ENCODE measurements around the gene SLC4A5.
A peak's percentile ranks its signal among the peaks of the same experiment; 100 is the strongest.
"Not testable (repeated sequence)": the region's sequence is repeated elsewhere in the genome, so short reads cannot be mapped to it uniquely, and the experiment has no call there.

Gene SLC4A5

GRCh38 chr2:74261204-74261864, 81.9 kb downstream of the SLC4A5 start:
- no peak for DNase-seq

DNA sequence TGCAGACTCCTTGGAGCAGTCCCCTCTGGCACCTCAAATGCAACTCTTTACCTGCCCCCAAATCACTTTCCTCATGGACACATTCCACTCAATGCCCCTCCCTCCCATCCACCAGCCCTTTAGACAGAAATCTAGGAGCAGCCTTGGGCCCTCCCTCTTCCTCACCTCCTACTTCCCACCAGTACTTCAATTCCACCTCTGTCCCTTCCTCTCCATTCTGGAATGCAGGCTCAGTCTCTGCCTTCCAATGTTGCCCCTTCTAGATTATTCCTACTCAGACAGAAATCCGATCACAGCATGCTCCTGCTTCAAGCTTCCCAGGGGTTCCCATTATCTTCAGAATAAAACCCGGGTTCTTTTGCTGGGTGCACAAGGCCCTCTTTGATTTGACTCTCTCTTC, 82.7 kb downstream of the SLC4A5 start:
- no peak for DNase-seq

DNA sequence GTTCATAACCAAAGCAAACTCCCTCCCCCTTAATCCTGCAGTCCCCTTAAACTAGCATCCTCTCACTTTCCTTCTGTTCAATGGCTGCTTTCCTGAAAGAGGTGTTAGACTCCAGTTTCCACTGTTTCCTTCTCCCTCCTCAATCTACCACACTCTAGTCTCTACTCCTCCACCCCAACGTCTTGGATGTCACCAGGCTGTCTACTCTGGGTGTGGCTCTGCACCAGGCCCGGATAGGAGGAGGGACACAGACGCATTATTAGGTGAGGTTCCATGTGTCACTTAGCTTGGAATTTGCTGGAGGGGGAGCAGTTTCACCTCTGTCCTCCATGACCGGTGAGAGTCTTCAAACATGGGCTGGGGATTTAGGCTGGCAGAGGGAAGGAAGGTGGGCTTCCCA, 83.5 kb downstream of the SLC4A5 start:
- DNase-seq = no peak

DNA sequence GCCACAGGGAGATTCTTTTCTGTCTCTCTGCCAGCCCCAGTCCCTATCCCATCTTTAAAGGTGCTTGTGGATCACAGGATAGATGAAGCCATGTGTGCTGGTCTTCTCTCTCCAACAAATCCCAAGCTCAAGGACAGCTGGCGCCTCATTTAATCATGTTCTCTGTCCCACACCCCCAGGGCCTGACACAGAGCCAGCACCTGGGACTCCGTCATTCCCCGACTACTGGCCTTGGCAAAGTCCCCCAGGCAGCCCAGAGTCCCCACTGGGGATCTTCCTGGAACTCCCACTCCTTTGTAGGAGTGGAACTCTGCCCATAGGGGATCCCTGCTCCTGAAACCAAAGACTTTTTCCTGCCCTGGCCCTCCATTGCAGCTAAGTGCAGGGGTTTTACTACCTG, 84.0 kb downstream of the SLC4A5 start:
- no peak for DNase-seq

DNA sequence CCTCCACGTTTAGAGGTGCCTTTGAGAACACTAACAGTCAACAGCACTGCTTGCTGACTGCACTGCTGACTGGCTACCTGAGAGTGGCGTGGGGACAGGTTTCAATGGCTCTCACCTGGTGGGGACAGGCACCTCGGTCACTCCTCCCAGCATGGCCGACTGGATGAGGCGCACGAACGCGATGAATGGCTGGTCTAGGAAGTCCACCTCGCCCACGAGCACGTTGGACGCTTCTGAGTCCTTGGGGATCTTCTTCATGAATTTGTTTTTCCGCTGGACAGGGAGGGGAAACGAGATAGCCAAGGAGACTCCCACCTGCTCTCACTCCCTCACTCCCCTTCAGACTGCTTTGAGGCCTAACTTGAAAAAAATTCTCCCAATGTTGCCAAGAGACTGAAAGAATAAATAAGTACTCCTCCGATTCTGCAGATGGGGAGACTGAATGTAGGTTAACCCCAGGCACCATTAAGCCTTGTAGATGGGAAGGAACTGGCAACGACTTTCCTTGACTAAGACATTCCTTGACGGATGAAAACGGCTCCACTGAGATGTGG, 87.5 kb downstream of the SLC4A5 start:
- DNase-seq = no peak

DNA sequence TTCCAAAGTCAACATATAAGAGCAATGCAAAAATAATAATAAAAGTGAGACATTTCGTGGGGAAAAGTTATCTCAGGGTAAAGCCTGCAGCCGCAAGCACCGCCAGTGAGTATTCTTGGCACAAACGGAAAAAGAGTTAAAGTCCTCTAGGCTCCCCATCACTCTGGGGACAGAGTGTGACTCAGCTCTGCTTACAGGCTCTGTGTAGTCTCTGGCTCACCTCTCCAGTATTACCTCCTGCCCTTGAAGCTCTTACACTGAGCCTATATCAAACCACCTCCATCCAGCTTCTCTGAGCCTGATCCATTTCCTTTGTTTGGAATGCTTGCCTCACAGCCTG, 89.3 kb downstream of the SLC4A5 start:
- no peak for DNase-seq

GRCh38 chr2:74253306-74253970, 89.8 kb downstream of the SLC4A5 start:
- no peak for DNase-seq

DNA sequence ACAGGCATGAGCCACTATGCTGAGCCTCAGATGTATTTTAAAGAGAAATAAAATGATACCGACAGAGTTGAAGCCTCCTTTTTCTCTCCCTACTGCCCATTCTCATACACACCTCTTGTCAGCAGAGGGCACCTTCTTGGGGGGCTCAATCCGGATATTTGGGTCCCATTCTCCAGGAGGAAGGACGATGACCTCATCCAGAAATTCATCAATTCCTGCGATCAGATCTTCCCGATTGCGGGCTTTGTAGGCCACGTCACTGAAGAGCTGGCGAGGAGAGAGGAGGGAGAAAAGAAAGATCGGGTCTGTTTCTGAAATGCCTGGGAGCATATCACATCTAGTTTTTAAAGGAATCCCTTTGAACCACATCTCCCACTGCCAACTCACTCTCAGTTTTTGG, 90.4 kb downstream of the SLC4A5 start:
- DNase-seq = no peak

- no peak for DNase-seq
Observed at GRCh38 chr2:74252036-74252435, 91.2 kb downstream of the SLC4A5 start.

DNA sequence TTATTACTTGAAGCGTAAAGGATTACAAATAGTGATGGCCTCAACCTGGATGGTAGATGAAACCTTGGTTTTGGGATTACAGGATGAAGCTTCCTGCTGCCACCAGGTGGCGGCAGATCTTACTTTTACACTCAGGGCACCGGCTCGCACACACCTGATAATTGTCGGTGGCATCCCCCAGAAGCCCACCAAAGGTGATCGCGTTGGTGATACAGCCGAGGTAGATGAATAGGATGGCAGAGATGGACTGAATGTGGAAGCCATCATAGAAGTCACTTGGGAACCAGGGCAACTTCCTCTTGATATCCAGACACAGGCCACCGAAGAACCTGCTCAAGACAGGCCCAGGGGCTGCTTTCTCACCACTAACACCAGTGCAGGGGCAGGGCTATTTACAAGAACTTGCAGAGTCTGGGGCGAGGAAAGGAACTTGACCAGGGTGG, 93.0 kb downstream of the SLC4A5 start:
- peak; percentile 75 for DNase-seq

DNA sequence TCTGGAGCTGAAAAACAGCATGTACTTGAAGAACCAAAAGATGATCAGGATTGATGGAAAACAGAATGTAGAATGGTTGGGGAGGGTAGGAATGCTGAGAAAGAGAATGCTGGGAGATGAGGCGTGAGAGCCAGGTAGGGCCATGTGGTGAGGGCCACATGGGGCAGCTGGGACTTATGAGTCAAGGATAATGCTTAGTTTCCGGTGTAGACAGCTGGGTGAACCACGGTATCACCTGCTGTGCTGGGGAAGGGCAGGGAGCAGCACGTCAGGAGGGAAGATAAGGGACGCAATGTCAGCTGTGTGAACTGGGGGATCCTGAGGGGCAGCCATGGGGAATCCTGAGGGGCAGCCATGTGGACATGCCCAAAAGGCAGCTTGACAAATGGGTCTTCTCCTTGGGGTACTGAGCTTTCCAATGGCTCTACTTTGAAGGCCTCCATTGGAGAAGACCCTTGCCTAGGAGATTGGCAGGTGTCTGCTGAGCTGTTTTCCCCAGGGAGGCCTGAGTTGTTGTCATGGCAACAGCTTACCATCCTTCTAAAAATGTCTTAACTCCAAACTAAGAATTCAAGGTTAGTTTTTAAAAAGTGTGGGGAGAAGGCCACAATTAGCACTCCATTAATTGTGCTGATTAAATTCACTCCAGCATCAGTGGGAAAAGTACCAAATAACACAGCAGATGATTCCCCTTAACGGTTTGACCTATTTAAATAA, 93.7 kb downstream of the SLC4A5 start:
- DNase-seq = no peak

DNA sequence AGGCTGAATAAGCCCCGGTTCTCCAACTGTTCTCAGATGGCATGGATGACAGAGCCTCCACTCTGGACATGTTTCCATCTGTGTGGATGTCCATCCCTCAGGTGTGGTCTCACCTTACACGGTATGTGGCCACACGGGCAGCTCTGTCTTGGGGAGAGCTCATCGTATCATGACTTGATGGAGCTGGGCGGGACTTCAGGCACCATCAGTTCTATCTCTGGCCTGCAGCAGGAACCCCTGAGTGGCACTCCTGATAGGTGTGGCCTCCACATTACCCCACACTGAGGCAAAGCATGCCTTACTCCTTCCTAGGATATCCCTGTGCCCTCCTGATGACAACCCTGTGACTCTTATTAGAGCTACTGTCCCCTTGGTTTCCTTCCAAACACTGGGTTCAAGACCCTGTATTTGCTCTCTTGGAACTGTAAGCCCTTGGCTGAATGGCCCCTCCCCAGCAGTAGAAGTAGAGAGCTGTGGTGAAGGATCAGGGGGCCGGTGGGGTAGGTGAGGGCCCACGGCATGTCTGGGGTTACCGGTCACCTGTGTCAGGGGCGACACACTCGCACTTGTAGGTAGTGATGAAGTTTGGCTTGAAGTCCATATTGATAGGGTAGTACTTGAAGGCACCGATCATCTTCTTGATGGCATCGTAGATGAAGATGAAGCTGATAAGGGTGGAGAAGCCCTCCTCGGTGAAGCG, 96.6 kb downstream of the SLC4A5 start:
- no peak for DNase-seq

DNA sequence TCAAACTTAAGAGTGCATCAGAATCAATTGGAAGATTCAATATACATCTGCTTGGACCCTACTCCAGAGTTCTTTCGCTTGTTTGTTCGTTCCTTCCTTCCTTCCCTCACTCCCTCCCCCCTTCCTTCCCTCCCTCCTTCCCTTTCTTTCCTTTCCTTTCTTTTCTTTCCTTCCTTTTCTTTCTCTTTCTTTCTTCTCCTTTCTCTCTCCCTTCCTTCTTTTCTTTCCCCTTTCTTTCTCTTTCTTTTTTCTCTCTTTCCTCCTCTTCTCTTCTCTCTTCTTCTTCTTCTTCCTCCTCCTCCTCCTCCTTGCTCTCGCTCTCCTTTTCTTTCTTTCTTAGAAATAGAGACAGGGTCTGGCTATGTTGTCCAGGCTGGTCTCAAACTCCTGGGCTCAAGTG, 98.9 kb downstream of the SLC4A5 start:
- DNase-seq = no peak

DNA sequence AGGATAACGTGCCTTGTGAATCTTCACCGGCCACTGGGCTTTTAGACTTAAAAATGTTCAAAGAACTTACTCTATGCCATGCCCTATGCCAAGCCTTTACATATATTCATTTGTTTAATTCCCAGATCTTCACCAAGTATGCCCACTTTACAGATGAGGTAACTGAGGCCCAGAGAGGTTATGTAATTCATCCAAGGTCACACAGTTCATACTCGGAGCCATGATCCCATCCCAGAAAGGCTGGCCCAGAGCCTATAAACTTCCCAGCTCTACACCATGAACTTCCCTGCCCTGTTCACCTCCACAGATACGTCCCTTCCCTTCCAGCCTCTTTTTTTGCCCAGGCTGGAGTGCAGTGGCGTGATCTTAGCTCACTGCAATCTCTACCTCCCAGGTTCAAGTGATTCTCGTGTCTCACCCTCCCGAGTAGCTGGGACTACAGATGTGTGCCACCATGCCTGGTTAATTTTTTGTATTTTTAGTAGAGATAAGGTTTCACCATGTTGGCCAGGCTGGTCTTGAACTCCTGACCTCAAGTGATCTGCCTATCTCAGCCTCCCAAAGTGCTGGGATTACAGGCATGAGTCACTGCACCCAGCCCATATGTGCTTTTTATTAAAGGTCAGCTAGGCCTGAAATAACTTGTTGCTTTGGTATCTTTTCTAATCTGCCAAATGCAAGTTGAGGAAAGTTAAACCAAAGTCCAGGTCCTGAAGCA, 100.7 kb downstream of the SLC4A5 start:
- no peak for DNase-seq

- DNase-seq = no peak
Observed at GRCh38 chr2:74239346-74239745, 103.9 kb downstream of the SLC4A5 start.

GRCh38 chr2:74238879-74239278, 104.3 kb downstream of the SLC4A5 start:
- no peak for DNase-seq

DNA sequence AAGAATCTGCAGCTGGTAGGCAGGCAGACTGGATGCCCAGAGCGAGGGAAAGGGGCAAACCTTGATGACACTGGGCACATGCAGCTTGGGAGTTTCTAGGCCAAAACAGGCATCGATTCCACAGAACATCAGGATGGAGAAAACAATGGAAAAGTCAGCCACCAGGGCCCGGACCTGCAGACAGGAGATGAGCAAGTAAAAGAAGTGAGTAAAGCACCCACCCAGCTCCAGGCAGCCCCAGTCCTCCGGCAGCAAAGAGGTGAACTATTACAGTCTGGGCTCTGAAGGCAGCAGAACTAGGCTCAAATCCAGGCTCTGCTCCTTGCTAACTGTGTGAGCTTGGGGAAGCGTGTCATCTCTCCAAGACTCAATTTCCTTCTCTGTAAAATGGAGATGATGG, 108.2 kb downstream of the SLC4A5 start:
- no peak for DNase-seq

DNA sequence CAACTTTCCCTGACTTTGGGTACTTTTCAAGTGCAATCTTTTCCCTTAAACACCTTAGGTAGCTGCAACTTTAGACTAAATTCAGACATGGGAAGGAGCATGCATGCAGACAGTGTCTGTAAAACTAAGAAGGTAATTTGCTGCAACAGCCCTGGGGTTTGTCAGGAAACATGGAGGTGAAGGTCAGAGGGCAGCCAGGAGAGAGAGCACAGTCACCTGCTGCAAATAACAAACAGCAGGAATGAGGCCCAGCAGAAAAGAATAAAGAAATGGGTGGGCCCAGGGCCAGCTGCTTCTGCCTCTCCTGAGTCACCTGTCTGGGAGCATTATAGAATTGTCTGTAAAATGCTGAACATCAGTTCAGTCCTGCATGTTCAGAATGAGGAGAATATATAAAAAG, 109.6 kb downstream of the SLC4A5 start:
- DNase-seq = no peak

DNA sequence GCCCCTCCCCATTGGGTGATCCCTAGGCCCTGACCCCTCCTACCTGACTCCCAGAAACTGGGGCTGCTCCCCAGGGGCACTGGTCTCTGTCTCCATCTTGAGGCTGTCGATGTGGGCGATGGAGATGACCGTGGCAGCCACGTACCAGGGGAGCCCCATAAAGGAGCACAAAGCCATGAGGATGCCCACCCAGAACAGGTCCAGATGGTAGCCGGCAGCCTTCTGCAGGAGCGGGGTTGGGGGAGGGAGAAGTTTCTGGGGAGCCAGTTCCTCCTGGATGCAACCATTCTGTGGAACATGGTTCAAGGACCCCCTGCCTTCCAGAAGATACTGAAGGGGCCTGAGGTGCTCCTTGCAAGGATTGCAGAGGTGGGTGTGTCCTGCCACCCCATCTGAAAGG, 110.8 kb downstream of the SLC4A5 start:
- DNase-seq = no peak

DNA sequence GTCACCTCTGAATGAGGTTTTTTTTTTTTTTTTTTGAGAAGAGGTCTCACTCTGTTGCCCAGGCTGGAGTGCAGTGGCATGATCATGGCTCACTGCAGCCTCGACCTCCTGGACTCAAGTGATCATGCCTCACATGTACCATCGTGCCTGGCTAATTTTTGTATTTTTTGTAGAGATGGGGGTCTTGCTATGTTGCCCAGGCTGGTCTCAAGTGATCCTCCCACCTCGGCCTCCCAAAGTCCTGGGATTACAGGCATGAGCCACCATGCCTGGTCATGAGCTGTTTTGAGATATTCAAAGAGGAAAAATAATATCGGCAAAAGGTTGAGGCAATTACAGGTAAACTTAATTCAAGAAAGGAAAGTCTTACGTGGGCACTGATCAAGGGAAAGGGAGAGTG, 113.4 kb downstream of the SLC4A5 start:
- not testable (repeated sequence) for DNase-seq

DNA sequence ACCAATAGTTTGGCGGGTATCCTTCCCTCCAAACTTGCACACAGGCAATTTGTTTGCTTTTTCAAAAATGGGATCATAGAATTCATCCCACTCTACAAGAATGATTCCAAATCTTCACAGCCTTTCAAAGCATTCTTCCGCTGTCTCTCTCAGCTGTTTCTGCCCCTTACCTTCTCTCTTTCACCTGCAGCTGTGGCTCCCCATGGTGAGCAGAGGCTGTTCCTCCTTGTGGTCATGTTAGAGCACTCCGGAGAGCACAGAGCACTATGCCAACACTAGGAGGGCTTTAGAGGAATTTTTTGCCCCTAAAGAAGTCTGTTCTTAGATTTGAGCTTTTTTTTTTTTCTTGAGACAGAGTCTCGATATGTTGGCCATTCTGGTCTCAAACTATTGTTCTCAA, 114.4 kb downstream of the SLC4A5 start:
- no peak for DNase-seq

DNA sequence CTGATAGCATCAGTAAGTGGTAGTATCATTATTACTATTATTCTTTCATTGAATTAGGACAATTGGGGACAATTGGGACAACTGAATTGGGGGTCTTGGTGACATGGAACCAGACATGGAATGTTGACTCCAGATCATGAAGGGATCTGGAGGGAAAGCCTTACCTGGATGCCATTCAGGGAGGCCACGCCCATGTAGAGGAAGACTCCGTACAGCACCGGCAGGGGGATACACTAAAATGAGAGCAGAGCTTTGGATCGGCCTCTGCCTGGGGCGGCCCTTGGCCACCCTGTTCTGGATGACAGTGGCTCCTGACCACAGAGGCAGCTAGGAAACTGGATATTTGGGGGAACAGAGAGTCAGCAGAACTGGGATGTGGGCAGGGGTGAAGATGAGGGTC, 115.6 kb downstream of the SLC4A5 start:
- no peak for DNase-seq
